Measurements from ENCODE around the gene BACH2.

Gene BACH2

GRCh38 chr6:89963391-89963790 is 333.3 kb downstream of the BACH2 start:
- H3K27ac ChIP-seq, result no peak overlapping the region
- no peak for TF ChIP-seq CTCF (conservative IDR thresholded peaks at IDR 0.05)

DNA sequence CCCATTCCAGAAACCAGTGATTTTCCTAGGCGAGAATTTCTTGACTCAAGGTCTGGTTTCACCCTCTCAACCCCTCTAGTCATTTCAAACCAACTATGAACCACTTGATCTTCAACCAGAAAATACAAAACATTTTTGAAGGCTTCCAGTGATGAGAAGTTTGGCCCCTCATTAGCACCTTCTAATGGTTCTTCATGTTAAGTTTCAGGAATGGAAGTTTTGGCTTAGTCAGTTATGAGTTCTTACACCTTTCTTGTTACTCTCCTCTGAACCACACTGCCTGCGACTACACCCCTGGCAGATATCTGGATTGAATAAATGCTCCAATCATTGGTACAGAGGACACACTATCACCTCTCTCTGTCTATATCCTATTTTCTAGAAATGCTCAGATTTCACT is 335.2 kb downstream of the BACH2 start:
- TF ChIP-seq CTCF (conservative IDR thresholded peaks at IDR 0.05), result no peak
- H3K27ac ChIP-seq, result no peak overlapping the region

DNA sequence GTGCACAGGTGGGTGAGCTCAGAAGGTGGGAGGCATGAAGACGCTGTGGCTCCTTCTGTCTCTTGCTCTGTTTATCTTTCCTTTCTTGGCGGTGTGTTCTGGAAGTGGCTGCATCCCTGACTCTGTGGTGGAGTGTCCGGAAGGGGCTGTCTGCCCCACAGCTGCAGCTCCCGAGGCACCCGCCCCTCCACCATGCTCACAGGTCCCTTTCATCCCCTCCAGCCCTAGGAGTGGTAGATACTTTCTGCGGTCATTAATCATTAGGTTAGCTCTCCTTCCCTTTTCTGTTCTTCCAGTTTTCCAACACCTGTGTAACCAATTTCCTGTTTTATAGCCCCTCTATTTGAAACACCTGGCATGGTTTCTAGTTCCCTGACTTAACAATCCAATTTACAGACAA is 336.8 kb downstream of the BACH2 start:
- TF ChIP-seq CTCF (conservative IDR thresholded peaks at IDR 0.05), result no peak
- no peak overlapping the region for H3K27ac ChIP-seq

DNA sequence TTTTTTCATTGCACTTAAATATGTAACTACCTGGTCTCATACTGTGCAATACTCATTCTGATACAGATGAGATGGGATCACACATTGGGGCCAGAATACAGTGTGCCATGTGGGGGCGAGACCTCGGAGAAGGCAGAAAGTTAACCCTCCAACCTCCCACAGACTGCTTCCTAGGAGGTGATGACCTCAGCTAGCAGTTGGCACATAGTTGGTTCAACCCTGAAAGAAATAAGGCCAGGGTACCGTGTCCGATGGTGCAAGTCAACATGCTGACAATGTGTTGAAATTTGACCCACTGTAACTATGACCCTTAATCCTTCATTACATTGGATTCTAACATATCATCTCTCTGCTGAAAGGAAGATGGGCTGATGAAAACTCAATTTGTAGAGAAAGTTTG is 340.5 kb downstream of the BACH2 start:
- H3K27ac ChIP-seq, result no peak overlapping the region
- no peak for TF ChIP-seq CTCF (conservative IDR thresholded peaks at IDR 0.05)

GRCh38 chr6:89955364-89955763 is 341.3 kb downstream of the BACH2 start:
- H3K27ac ChIP-seq, result no peak overlapping the region
- TF ChIP-seq CTCF (conservative IDR thresholded peaks at IDR 0.05), result no peak

- H3K27ac ChIP-seq, result no peak overlapping the region
- no peak for TF ChIP-seq CTCF (conservative IDR thresholded peaks at IDR 0.05)
Measured at GRCh38 chr6:89954721-89955148, 341.9 kb downstream of the BACH2 start.

DNA sequence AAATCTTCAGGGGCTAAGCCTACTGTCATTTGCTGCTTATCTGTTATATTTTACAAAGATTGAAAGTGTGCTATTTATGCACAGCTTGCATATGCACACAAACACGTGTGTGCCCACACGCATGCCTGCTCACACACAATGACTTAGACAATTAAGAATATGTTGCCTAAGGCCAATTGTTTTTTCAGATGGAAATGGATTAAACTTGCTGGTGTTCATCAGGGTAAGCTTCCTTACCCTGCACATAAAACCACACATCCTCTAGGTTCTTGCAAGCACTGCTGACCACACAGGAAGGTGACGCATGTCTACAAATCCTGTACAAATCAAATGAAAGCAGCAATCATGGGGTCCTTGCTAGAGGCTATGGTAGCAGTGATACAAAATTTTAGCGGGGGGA is 344.0 kb downstream of the BACH2 start:
- no peak for TF ChIP-seq CTCF (conservative IDR thresholded peaks at IDR 0.05)
- no peak overlapping the region for H3K27ac ChIP-seq
